ENCODE measurements around the gene PREB. TPM values are rescaled to one million over a fixed set of nuclear protein-coding genes. Genes with fewer than 3 reads are reported as not detected.

PREB gene
- polyA plus RNA-seq, 2 of the 4 experiments (the other 2 are of a cell fraction), result 58.2 to 79.9 TPM

- WGBS (ENCODE audit: missing lambda C conversion rate), result 70% methylated on average over 2 of the region's 2 CpGs
- no peak for FAIRE-seq
- ATAC-seq, result no peak
- Histone ChIP-seq H3K4me1 (no peaks in the 10 kb centered on the region), H3K27ac (no peak overlapping the region), H3K4me2 (no peak overlapping the region), H3K9me3 (no peaks in the 10 kb centered on the region), H3K4me3 (no peak overlapping the region)
- TF ChIP-seq KDM1A (IDR thresholded peaks at IDR 0.05; ENCODE audit: low read depth) (no peak), CBX8 (IDR thresholded peaks at IDR 0.05) (no peak), HOXB13 (CRISPR knock-in tag; IDR thresholded peaks at IDR 0.05; ENCODE audit: low read depth) (no peak), SREBF2 (IDR thresholded peaks at IDR 0.05) (no peak), HOXB5 (CRISPR knock-in tag; IDR thresholded peaks at IDR 0.05) (no peak), EP300 (IDR thresholded peaks at IDR 0.05) (no peak), ZC3H11A (IDR thresholded peaks at IDR 0.05) (no peak), CEBPB (IDR thresholded peaks at IDR 0.05) (no peak), JUNB (IDR thresholded peaks at IDR 0.05) (no peak), CTCF (IDR thresholded peaks at IDR 0.05) (no peak), SMC3 (IDR thresholded peaks at IDR 0.05) (no peak), ZNF302 (CRISPR knock-in tag; IDR thresholded peaks at IDR 0.05) (no peak), NPAS2 (CRISPR knock-in tag; IDR thresholded peaks at IDR 0.05; ENCODE audit: borderline replicate concordance) (no peak), GATA3 (IDR thresholded peaks at IDR 0.05; ENCODE audit: borderline replicate concordance) (no peak), TP53 (CRISPR knock-in tag; IDR thresholded peaks at IDR 0.05) (no peak), RARB (CRISPR knock-in tag; IDR thresholded peaks at IDR 0.05) (no peak), ZSCAN20 (CRISPR knock-in tag; IDR thresholded peaks at IDR 0.05) (no peak)
- ChIA-PET CTCF (interaction anchor here (0.6 to 3.8 kb wide), 11 partner anchors 9 to 279 kb away, joined by 3 to 17 read pairs (median 4); partner anchors contain the start of gene KHK), POLR2A (interaction anchor here (0.6 kb wide), 1 partner anchor 16 kb away, joined by 3 read pairs; no protein-coding TSS in a partner anchor)
- no peak for DNase-seq (ENCODE audit: low read depth in 1 of 2, low spot score in 1 of 2)
Observed at GRCh38 chr2:27108221-27108620, 26.2 kb downstream of the PREB start.

- CTCF ChIA-PET, result interaction anchor here (0.7 to 3.8 kb wide), 8 partner anchors 21 to 197 kb away, joined by 3 to 17 read pairs (median 4); no protein-coding TSS in a partner anchor
- no peak for FAIRE-seq
- 53% methylated on average over 3 of the region's 3 CpGs for whole genome bisulfite sequencing (ENCODE audit: missing lambda C conversion rate)
Observed at GRCh38 chr2:27105981-27106380, 28.5 kb downstream of the PREB start.

More at GRCh38 chr2:27105981-27106380, 28.5 kb downstream of the PREB start:
- TF ChIP-seq MAFK (IDR thresholded peaks at IDR 0.05; ENCODE audit: partially characterized antibody) (no peak), USF2 (IDR thresholded peaks at IDR 0.05) (no peak), HEYL (CRISPR knock-in tag; IDR thresholded peaks at IDR 0.05) (no peak), HES2 (IDR thresholded peaks at IDR 0.05) (no peak), RARB (CRISPR knock-in tag; IDR thresholded peaks at IDR 0.05) (no peak), NFE2L2 (conservative IDR thresholded peaks at IDR 0.05; ENCODE audit: low read length) (no peak), MYC (IDR thresholded peaks at IDR 0.05; ENCODE audit: borderline replicate concordance, low read length) (no peak), SREBF2 (IDR thresholded peaks at IDR 0.05) (no peak), RFX5 (IDR thresholded peaks at IDR 0.05) (no peak), E2F6 (IDR thresholded peaks at IDR 0.05; ENCODE audit: borderline replicate concordance, low read depth) (no peak), MAZ (IDR thresholded peaks at IDR 0.05; ENCODE audit: borderline replicate concordance, low read depth, low read length) (no peak), ESRRA (IDR thresholded peaks at IDR 0.05; ENCODE audit: borderline replicate concordance, low read length) (no peak), CBX2 (IDR thresholded peaks at IDR 0.05; ENCODE audit: borderline replicate concordance, low read depth) (no peak)
- Histone ChIP-seq H3K9me3 (no peaks in the 10 kb centered on the region), H3K4me2 (no peak overlapping the region), H3K27ac (no peak overlapping the region), H3K4me3 (no peak overlapping the region), H3K4me1 (no peaks in the 10 kb centered on the region)
- no peak for ATAC-seq
- POLR2A ChIA-PET, result interaction anchor here (0.7 kb wide), 1 partner anchor 174 kb away, joined by 3 read pairs; no protein-coding TSS in a partner anchor
- DNase-seq (ENCODE audit: low read depth in 1 of 2, low spot score in 1 of 2), result no peak
